Stimulated activated CD8-positive, alpha-beta memory T cell treated with anti-CD3 and anti-CD28 coated beads, Interleukin-15, amount 100 ng/mL, for 1 hour (primary cell): ENCODE data around the gene PPP2R2D.
"Not testable (repeated sequence)": the region's sequence is repeated elsewhere in the genome, so short reads cannot be mapped to it uniquely, and the experiment has no call there.

Source experiments
- DNase-seq: peaks from one replicate; pipeline ENCODE4 v3.0.0-alpha.2; 2020; ENCODE audit warnings: low read depth

The PPP2R2D gene

DNA sequence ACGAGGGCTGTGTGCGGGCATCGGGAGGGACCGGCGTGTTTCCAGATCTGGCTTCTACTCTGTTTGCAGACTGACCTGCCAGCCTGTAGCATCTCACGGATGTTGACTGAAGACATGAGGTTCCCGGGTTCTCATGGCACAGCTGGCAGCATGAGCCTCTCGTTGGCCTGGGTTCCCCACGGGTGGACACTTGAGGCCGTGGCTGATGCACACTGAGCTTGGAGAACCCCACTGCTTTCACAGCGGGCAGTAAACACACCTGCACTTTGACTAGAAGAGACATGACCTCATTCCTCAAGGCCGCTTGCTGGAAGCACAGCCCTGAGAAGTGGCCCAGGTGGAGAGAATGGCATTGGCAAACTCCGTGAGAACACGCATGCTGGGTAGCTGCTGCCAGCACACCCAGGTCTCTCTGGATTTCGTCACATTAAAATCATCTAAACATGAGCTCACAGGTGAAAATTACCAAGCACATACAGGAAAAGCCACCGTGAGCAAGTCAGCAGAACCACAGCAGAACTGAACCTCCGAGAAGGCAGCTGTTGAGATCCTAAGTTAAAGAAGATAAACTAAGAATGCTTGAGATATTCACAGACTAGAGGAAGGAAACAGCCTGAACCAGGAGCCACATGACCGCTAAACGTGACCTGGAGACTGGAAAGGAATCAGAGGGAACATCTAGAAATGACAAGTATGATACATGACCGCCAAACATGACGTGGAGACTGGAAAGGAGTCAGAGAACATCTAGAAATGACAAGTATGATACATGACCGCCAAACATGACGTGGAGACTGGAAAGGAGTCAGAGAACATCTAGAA is 48.4 kb downstream of the PPP2R2D start:
- no peak for DNase-seq

DNA sequence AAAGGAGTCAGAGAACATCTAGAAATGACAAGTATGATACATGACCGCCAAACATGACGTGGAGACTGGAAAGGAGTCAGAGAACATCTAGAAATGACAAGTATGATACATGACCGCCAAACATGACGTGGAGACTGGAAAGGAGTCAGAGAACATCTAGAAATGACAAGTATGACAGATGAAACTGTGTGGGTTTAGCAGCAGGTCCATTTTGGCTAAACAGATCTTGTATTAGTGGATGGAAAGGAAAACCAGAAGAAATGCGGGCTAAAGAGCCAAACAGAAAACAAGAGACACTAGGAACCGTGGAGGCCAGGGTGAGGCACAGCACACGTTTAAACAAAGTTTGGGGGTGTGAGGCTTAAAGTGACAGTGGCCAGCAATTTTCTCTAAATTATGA is 49.1 kb downstream of the PPP2R2D start:
- DNase-seq, result not testable (repeated sequence)

DNA sequence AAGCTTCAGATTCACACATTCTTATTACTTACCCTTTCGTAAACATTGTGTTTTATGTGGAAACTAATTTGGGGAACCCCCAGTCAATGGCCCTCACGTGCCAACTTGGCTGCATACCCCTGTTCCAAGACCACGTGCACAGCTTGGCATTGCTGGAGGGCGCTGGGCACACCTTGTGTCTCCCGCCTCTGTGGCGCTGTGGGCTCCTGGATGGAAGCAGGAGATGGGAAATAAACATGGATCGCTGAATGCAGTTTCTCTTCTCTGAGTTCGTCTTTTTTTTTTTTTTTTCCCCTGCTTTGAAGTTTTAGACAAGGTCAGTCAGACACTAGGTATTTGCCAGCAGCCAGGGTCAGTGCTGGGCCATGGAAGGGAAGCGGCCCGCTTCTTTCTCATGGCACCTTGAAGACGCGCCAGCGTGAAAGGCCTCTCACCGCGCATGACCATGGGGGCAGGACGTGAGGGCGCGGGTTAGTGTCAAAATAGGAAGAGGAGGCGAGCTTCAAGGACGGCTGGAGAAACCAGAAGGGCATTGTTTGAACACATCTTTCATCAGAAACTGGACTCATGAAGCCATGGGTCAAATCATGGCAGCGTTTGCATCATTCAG is 53.7 kb downstream of the PPP2R2D start:
- DNase-seq, result no peak

DNA sequence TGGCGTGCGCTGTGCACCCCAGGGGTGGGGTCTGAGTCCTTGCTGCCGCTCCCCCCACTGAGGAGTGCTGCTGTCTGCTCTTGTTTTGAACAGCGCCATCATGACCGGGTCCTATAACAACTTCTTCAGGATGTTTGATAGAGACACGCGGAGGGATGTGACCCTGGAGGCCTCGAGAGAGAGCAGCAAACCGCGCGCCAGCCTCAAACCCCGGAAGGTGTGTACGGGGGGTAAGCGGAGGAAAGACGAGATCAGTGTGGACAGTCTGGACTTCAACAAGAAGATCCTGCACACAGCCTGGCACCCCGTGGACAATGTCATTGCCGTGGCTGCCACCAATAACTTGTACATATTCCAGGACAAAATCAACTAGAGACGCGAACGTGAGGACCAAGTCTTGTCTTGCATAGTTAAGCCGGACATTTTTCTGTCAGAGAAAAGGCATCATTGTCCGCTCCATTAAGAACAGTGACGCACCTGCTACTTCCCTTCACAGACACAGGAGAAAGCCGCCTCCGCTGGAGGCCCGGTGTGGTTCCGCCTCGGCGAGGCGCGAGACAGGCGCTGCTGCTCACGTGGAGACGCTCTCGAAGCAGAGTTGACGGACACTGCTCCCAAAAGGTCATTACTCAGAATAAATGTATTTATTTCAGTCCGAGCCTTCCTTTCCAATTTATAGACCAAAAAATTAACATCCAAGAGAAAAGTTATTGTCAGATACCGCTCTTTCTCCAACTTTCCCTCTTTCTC is 55.0 kb downstream of the PPP2R2D start:
- DNase-seq, result no peak

DNA sequence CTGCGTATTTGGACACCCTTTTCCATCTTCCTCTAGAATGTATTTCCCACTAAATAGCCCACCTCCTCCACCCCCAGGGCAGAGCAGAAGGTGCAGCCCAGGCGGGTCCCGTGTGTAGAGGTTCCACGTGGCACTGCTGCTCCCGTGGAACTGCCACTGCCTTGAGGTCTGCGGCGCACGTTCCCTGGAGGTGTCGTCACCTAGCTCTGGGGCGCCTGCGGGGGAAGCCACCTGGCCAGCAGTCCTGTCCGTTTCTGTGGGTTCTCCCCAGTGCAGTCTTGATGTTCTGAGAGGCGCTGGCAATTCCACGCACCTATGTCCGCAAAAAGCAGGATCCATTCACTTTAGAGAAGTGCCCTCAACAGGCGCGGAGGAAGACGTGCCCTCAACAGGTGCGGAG is 59.0 kb downstream of the PPP2R2D start:
- DNase-seq, result no peak

DNA sequence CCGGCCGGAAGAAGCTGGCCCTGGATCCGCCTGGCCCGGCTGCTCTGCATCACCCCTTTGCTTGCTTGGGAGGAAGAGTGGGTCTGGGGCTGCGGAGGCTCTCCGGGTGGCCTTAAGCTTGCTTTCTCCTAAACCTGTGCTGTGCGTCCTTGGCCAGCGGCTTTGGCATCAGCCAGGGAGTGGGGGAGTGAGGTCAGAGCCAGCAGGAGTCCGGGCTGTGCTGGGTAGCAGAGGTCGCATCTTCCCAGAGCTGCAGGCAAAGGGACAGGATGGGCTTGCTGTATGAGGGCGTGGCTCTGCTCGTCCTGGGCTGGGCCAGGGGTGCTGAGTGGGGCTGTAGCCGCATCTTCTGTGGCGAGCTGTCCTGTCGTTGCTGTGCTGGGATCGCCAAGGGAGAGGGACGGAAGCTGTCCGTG is 59.8 kb downstream of the PPP2R2D start:
- no peak for DNase-seq

- DNase-seq, result no peak
These were observed 60.4 kb downstream of the PPP2R2D start for GRCh38 chr10:131961047-131961776.

DNA sequence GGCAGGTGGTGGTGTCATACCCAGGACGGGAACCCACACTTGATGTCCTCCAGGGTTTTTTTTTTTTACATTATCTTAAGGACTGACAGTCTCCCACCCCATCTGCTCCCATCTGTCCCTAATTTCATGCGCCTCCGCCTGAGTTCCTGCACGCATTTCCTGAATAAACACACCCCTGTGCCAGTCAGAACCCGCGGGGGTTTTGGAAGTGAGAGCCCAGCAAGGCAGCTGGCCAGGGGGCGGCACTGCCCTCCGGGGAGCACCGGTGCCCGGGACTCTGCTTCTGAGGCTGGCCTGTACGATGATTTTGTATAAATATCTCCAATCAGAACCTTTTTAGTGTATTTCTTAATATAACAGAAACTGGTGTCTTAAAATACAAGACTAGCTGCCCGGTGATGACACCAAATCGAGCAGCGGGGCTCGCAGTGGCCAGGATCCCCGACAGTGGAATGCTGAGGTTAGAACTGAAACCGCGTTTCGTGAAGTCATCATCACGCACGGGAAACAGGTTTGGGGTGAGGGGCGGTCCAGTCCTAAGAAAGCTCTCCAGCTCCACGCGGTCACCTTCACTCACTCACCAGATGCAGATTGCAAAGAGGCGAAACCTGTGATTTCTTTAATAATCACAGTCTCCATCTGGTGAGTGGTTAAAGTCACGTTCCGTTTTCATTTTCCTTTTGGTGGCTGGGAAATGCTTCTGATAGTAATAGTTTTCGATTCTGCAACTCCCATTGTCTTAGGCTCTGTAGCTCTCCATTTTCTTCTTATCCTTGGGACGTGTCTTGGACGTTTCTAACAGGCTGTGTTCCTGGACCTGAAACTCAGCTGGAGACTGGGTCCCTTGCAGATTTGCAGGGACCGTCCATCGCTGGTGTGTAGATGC is 61.2 kb downstream of the PPP2R2D start:
- no peak for DNase-seq

- no peak for DNase-seq
These were observed 62.5 kb downstream of the PPP2R2D start for GRCh38 chr10:131963350-131963749.

DNA sequence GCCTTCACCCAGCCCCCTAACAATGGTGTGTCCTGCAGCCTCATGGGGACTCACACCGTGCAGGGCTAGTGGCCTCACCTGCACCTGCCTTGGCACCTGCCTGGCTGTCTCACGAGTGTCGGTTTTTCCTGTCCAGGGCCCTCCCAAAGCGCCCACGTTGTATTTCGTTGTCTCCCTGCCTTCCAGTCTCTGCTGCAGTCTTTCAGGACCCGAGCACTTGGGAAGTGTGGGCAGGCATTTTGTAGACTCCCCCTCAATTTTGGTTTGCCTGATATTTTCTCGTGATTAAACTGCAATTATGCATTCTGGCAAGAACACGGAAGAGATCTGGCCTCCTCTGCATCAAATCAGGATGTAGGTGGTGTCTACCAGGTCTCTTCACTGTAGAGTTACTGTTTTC is 63.0 kb downstream of the PPP2R2D start:
- DNase-seq, result no peak

DNA sequence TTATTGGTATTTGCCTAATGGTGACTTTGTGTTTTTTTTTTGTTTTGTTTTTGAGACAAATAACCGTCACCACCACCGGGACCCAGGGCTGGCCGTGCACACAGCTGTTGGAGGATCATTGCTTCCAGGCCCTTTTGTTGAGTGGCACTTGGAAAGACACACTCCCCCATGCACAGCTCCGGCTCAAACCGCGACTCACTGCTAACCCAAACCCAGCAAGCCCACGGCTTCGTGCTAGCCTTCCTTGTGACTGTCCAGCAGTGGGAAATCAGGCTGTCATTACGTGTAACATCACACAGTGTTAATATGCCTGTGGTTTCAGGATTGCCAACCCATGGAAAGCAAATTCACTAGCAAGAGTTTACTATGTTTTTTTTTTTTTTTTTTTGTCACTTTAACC is 63.5 kb downstream of the PPP2R2D start:
- no peak for DNase-seq

- no peak for DNase-seq
These were observed 68.1 kb downstream of the PPP2R2D start for GRCh38 chr10:131968949-131969348.

GRCh38 chr10:131970946-131971345 is 70.1 kb downstream of the PPP2R2D start:
- no peak for DNase-seq

GRCh38 chr10:131971591-131971990 is 70.8 kb downstream of the PPP2R2D start:
- no peak for DNase-seq

DNA sequence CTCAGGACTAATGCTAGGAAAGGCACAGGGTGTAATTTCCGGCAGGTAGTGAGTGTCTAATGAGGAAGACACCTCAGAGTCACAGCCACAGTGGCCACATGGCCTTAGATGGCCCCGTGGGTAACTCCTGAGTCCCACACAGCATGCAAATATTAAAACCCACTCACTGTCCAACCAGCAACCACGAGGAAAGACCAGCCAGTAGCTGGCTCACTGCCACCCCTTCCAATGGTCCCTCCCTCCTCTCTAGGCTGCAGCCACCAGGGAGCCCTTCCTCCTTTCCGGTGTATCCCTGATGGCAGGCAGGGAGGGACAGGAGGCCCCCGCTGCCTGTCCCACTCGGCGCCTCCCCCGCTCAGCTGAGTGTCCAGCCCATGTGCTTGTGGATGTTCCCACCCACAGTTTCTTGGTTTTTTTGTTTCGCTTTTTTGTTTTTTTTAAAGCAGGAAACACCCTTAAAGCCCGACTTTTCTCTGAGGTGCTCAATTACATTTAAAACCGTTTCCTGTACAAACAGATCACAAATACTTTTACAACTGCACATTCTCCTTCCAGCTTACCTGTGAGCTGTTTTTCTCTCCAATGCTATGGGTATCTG is 71.8 kb downstream of the PPP2R2D start:
- DNase-seq, result no peak

GRCh38 chr10:131973160-131973951 is 72.5 kb downstream of the PPP2R2D start:
- no peak for DNase-seq

DNA sequence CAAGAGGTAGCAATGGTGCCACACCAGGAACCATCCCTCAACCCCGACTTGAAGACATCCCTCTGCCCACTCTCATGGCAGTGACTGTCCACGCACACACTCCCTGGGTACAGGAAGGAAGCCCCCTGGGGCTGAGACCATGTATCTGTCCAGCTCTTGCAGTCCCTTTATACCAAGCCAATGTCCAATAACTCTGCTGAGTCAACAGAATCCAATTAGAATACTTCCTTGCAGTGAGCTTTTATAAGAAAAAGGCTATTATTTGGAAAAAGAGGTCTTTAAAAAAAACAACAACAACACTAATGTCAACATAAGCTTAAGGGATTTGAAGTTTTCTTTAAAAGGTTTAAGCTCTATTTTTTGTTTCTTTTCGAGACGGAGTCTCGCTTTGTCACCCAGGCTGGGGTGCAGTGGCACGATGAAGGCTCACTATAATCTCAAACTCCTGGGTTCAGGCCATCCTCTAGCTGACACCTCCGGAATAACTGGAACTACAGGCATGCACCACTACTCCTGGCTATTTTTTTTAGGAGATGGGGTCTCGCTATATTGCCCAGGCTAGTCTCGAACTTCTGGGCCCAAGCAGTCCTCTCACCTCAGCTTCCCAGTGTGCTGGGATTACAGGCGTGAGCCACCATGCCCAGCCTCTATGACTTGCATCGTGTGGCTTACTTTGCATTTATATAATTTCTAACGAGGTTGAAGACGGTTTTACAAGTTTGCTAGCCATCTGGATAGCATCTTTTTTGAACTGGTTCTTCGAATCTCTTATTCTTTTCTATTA is 73.4 kb downstream of the PPP2R2D start:
- DNase-seq, result no peak

GRCh38 chr10:131975003-131975402 is 74.2 kb downstream of the PPP2R2D start:
- DNase-seq, result no peak

DNA sequence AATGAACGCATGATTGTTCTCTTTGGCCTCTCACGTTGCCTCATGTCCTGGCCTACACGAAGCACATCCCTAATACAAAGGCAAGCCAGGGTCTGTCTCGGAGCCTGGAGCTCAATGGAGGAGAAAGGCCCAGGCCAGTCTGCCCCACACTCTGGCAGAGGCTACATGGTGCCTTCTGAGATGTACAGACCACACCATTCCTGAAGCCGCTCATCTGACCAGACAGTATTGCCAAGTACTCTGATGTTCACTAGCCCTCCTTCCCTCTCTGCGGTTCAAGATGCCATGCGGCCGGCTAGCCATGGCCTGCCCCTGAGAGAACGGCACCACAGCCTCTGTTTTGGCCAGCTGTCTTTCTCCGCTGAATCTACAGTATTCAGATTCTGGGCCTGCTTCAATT is 75.0 kb downstream of the PPP2R2D start:
- no peak for DNase-seq
